ENCODE measurements around the gene CD93.

DNA sequence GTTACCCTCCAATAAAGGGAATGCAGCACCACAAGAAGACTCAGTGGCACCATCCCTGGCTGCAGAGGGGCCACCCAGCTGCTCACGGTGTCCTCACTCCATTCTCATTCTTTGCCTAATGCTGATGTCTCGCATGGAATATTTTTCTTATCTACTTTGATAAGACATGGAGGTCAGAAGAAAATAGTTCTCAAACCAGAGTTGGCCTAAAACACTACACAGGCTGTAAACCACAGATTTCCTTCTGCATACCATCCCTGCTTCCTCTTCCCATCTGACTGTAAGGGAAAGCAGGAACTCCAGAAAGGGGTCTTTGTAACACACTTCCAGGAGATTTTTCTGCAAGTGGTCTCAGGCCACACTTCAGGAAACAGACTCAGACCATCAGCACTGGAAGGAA, 43.1 kb upstream of the CD93 start:
- TF ChIP-seq, protein P1, sequence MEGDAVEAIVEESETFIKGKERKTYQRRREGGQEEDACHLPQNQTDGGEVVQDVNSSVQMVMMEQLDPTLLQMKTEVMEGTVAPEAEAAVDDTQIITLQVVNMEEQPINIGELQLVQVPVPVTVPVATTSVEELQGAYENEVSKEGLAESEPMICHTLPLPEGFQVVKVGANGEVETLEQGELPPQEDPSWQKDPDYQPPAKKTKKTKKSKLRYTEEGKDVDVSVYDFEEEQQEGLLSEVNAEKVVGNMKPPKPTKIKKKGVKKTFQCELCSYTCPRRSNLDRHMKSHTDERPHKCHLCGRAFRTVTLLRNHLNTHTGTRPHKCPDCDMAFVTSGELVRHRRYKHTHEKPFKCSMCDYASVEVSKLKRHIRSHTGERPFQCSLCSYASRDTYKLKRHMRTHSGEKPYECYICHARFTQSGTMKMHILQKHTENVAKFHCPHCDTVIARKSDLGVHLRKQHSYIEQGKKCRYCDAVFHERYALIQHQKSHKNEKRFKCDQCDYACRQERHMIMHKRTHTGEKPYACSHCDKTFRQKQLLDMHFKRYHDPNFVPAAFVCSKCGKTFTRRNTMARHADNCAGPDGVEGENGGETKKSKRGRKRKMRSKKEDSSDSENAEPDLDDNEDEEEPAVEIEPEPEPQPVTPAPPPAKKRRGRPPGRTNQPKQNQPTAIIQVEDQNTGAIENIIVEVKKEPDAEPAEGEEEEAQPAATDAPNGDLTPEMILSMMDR (IDR thresholded peaks at IDR 0.05) = no peak
- no peak for TF ChIP-seq GATA3 (IDR thresholded peaks at IDR 0.05; ENCODE audit: borderline replicate concordance)
- TF ChIP-seq REST (IDR thresholded peaks at IDR 0.05) = no peak
- no peak for TF ChIP-seq ESRRA (IDR thresholded peaks at IDR 0.05; ENCODE audit: borderline replicate concordance, low read length)
- TF ChIP-seq RAD21 (conservative IDR thresholded peaks at IDR 0.05 in 1 of 2, IDR thresholded peaks at IDR 0.05 in 1 of 2) = no peak
- TF ChIP-seq POLR2A (IDR thresholded peaks at IDR 0.05; ENCODE audit: low read length) = no peak
- TF ChIP-seq RFX5 (IDR thresholded peaks at IDR 0.05) = no peak
- TF ChIP-seq, protein P2, sequence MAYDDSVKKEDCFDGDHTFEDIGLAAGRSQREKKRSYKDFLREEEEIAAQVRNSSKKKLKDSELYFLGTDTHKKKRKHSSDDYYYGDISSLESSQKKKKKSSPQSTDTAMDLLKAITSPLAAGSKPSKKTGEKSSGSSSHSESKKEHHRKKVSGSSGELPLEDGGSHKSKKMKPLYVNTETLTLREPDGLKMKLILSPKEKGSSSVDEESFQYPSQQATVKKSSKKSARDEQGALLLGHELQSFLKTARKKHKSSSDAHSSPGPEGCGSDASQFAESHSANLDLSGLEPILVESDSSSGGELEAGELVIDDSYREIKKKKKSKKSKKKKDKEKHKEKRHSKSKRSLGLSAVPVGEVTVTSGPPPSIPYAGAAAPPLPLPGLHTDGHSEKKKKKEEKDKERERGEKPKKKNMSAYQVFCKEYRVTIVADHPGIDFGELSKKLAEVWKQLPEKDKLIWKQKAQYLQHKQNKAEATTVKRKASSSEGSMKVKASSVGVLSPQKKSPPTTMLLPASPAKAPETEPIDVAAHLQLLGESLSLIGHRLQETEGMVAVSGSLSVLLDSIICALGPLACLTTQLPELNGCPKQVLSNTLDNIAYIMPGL (CRISPR knock-in tag; IDR thresholded peaks at IDR 0.05; ENCODE audit: borderline replicate concordance) = no peak
- no peak for TF ChIP-seq CHD4 (IDR thresholded peaks at IDR 0.05; ENCODE audit: borderline replicate concordance)
- TF ChIP-seq CBX8 (IDR thresholded peaks at IDR 0.05) = no peak
